Colon (tissue), 2 donors: Measurements from ENCODE around the gene FBXO44.
"Not testable (repeated sequence)": the region's sequence is repeated elsewhere in the genome, so short reads cannot be mapped to it uniquely, and the experiment has no call there.

Source experiments
- FAIRE-seq: peaks from 2 replicates; lab custom pipeline; 2012; peaks lifted over from hg19 to GRCh38; lab: Jason Lieb, UNC
- donor health status: control.
- donor health status: control.

FBXO44 gene, protein sequence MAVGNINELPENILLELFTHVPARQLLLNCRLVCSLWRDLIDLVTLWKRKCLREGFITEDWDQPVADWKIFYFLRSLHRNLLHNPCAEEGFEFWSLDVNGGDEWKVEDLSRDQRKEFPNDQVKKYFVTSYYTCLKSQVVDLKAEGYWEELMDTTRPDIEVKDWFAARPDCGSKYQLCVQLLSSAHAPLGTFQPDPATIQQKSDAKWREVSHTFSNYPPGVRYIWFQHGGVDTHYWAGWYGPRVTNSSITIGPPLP

DNA sequence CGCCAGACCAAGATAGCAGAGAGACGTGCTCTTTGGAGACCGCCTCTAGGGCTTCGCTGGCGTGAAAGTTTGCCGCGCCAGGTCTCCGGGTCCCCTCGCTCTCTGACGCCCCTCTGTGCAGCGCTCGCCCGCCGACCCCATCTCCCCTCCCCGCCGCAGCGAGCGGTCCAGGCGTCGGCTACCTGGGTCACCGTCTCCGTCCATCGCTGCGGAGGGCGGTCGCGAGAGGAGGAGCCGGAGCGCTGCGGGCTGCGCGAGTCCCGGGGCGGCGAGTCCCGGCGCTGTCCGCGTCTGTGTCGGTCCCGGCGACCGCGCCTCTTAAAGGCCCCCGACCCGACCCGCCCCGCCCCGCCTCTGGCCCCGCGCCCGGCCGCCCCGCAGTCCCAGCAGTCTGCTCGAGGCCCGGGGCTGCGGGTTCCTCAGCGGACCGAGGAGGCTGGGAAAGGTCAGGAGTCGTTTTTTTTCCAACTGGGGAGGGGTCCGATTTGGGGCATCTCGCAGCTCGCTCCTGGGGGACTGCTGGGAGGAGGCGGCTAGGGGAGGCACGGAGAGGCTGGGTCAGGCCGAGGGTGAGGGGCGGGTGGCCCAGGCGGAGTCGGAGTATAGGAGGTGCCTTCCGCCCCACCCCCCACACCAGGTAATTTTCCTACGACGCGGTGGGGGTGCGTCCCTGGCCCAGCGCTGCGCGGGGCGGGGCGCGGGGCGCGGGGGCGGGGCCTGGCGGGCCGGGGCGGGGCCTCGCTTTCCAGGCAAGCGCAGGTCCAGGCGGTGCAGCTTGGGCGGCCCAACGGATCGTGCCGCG, at the start of gene FBXO44, which contains the start of gene FBXO2:
TSS of gene FBXO44 (plus strand) at position 741 of the 802 bp plus-strand sequence. CDS start 959 bp downstream, outside the sequence.
TSS of gene FBXO2 (minus strand) at position 293 of the 802 bp plus-strand sequence. CDS start at position 204, 89 bp downstream.
- FAIRE-seq = no peak

DNA sequence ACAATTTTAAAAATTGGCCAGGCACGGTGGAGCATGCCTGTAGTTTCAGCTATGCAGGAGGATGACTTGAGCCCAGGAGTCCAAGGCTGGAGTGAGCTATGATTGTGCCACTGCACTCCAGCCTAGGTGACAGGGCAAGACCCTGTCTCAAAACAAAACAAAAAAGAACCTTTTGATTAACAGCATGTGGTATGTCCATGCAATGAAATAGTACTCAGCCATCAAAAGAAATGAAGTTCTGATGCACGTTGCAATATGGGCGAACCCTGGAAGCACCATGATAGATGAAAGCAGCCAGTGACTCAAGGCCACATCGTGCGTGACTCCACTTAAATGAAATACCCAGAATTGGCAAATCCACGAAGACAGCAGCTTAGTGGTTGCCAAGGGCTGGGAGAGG, 47.9 kb upstream of the FBXO44 start:
- FAIRE-seq = no peak

DNA sequence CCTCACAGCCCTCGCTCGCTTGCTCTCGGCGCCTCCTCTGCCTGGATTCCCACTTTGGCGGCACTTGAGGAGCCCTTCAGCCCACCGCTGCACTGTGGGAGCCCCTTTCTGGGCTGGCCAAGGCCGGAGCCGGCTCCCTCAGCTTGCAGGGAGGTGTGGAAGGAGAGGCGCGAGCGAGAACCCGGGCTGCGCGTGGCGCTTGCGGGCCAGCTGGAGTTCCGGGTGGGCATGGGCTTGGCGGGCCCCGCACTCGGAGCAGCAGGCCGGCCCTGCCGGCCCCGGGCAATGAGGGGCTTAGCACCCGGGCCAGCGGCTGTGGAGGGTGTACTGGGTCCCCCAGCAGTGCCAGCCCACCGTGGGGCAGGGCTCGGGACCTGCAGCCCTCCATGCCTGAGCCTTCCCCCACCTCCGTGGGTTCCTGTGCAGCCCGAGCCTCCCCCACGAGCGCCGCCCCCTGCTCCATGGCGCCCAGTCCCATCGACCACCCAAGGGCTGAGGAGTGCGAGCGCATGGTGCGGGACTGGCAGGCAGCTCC, 46.0 kb upstream of the FBXO44 start:
- FAIRE-seq = not testable (repeated sequence)

DNA sequence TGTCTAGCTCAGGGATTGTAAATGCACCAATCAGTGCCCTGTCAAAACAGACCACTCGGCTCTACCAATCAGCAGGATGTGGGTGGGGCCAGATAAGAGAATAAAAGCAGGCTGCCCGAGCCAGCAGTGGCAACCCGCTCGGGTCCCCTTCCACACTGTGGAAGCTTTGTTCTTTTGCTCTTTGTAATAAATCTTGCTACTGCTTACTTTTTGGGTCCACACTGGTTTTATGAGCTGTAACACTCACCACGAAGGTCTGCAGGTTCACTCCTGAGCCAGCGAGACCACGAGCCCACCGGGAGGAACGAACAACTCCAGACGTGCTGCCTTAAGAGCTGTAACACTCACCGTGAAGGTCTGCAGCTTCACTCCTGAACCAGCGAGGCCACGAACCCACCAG, 45.3 kb upstream of the FBXO44 start:
- FAIRE-seq = not testable (repeated sequence)

DNA sequence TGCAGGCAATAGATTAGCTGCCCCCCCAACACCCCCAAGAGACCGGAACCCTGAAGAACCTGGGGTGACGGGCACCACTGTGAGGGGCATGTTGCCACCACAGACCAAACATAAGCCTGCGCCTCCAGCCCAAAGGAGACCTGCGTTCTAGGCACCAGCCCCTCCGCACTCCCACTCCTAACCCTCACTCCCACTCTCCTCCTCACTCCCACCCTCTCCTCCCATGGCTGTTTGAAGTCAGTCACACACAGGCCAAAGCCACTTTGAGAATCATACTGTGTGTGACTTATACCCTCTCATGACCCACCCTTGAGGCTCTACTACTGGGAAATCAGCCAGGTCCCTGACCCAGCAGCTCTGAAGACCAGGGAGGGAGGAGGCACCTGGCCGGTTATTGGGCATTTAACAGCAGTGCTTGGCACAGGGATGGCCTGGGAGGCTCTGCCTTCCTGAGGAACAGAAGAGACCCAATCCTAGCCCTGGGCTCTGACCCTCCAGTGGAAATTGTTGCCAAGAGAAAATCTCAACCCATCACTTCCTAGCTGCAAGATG, 44.0 kb upstream of the FBXO44 start:
- no peak for FAIRE-seq

DNA sequence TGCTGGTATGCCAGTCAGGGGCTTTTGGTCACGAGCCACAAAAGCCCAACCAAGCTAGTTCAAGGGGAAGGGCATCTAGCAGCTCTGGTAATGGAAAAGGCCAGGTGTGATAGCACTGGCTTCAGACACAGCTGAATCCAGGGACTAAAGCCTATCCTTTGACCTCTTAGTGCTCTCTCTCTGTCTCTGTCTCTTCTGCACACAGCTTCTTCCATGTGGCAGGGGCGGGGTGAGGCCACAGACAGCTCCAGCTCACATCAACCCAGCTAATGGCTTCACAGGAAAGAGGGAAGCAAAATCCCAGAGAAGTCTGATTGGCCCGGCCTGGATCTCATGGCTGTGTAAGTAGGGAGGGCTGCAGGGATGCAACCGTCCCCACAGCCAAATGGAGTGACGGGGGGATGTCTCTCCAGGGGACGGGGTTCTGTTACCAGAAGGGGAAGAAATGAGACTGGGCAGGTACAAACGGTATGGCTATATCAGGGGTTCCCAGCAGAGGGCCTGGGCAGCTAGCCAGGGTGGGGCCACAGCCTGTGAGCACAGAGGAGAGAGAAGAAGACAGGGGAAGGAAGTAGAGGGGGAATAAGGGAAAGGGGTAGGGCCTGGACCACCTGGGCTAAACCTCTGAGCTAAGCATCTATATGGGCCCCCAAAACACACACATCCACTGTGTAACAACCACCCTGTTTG, 42.9 kb upstream of the FBXO44 start:
- no peak for FAIRE-seq

DNA sequence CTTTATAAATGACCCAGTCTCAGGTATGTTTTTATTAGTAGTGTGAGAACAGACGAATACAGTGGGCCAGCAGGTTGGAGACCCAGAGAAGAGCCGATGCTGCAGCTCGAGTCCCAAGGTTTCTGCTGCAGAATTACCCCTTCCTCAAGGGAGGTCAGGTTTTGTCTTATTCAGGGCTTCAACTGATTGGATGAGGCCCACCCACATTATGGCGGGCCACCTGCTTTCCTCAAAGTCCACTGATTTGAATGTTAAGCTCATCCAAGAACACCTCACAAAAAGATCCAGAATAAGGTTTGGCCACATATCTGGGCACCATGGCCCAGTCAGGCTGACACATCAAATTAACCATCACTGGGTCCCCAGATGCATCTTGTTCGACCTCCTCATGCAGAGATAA, 41.3 kb upstream of the FBXO44 start:
- no peak for FAIRE-seq

DNA sequence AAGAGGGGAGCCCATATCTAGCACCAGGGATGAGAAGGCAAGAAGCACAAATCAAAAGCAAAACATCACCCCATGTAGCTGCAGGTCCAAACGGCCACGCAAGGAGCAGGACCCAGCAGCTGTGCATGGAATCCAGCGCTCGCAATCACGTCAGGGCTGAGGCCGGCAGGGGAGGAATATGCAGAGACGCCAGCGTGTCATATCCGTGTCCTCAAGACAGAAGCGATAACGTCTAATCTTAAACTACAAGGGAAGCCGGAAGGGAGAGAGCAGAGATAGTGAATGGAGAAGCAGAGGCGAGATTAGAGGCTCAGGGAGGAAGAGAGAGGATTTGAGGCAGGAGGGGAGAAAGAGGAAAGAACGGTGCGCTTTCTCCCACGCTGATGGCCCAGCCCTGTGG, 39.6 kb upstream of the FBXO44 start:
- no peak for FAIRE-seq

DNA sequence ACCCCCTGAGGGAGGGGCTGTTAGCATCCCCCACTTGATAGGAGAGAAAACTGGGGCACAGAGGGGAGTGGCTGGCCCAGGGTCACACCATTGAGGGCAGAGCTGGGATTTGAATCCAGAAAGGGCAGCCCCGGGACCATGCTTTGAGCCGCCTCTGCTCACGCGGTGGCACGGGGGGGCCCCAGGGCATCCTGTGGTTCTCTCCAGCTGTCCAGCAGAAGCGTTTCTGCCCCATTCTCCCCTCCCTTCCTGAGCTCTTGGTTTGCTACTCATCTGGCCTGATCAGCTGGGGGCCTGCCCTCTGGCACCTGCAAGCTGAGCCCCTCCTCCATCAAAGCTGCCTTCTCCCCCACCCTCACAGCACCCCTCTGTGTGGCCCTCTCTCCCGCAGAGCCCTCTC, 37.9 kb upstream of the FBXO44 start:
- no peak for FAIRE-seq

DNA sequence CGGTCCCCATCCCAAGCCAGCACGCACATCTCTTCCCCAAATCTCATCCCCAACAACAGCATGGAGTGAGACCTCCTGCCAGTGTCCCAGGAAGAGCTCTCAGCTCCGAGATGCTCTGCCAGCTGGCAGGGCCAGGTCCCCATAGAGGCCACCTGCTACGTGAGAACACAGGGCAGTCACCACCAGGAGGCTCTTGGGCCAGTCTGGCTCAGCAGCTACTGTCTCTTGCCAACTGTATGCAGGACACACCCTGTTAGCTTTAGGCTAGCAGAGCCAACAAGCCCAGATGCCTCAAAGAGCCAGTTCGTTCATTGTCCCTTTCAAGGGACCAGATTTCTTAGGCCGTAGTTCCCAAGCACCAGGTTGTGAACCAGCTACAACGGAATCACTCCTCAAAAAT, 37.4 kb upstream of the FBXO44 start:
- no peak for FAIRE-seq

DNA sequence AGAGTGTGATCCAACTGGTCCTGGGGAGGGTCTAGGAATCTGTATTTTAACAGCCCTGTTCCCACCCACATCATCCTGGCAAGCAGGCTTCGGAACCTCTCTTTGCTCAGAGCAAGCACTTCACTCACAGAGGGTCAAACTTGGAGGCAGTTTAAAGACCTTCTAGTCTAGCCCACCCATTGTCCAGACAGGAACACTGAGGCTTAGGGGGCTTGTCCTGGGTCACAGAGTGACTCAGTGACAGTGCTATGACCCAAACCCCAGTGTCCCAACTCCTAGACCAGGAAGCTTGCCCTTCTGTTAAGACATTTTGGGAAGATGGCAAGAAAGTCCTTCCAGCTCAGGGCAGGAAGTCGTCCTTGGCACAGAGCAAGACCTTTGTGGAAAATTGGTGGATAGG, 36.9 kb upstream of the FBXO44 start:
- FAIRE-seq = no peak

DNA sequence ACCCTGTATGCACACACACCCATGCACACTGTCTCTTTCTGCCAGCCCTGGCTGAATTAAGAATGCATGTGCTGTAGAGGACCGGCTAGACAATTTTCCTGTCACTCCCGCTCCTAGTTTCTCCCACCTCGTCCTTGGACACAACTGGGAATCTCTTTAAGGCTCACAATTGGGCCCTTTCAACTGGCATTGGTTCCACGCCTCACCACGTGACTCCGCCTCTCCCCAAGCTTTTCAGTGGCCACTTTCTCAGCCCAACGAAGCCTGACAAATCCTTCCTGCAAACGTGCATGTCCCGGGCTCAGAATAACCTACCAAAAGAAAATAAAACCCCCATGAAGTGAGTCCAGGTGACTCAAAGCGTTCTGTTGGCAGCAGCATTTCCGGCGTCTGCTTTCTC, 34.3 kb upstream of the FBXO44 start:
- no peak for FAIRE-seq

DNA sequence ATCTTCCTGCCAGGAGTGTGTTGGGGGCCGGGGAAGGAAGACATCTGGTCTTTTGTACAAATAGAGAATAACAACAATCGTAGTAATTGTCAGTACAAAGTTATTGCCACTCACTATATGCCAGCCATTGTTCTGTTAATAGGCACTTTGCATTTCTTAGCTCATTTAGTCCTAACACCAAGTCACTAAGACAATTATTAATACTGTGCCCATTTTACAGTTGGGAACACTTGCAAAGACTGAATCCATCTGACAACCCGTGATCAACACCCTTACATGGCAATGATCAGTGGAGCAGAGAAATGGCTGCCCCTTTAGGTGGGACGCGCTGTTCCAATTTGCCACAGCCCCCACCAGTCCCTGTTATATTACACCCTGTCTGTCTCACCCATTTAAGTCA, 33.8 kb upstream of the FBXO44 start:
- FAIRE-seq = no peak

DNA sequence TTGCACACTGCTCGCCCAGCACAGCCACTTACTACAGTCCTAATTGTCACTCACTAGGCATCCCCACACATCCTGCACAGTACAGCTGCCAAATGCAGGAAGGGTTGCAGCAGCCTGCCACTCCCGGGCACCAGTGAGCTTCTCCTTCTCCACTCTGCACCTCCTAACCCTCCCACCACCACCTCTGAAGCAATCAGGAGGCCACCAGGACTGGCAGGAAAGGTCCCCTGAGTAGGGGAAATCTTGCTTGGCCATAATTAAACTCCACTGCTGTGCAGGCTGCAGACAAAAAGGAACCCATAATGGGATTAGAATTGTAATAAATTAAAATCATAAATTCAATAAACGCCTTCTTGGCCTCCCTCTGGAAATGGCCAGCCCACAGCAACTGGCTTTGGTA, 32.3 kb upstream of the FBXO44 start:
- no peak for FAIRE-seq

DNA sequence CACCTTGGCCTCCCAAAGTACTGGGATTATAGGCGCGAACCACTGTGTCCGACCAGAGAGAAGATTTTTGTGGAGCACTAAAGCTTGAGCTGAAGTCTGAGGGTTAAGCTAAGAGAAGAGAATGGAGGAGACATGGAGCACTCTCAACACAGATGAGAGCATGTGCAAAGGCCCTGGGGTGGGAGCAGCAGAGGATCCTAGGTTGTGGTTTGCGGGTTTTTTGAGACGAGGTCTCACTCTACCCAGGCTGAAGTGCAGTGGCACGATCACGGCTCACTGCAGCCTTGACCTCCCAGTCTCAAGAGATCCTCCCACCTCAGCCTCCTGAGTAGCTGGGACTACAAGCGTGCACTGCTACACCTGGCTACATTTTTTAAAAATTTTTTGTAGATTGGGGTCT, 31.0 kb upstream of the FBXO44 start:
- no peak for FAIRE-seq

DNA sequence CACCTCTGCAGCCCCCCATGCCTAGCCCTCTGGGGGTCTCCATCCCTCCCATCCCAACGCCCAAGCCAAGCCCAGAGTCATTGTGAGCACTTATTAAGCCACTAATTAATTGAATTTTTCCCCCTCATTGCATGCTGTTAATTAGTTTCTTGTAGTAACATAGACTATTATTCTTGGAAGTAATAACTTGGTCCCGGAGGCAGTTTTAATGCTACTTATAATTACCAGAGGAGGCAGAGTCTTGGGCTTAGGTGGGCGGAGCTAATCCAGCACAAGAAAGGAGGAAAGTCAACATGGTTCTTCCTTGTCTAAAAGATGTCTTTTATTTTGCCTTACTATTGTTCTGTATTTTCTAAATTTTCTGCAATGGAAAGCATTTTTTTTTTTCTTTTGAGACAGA, 28.1 kb upstream of the FBXO44 start:
- FAIRE-seq = no peak

DNA sequence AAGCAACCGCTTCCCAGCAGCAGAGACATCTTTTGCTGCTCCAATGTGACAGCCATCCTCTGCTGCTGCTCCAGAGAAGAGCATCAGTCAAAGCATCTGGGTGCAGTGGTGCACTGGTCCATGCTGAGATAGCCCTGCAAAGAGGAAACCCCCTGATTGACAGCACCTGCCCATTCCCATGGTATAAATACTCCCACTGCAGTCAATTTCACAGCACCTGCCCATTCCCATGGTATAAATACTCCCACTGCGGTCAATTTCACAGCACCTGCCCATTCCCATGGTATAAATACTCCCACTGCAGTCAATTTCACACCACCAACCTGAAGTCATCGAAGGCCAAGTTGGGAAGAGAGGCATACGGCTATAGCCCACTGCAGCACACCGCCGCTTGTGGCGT, 25.9 kb upstream of the FBXO44 start:
- no peak for FAIRE-seq

DNA sequence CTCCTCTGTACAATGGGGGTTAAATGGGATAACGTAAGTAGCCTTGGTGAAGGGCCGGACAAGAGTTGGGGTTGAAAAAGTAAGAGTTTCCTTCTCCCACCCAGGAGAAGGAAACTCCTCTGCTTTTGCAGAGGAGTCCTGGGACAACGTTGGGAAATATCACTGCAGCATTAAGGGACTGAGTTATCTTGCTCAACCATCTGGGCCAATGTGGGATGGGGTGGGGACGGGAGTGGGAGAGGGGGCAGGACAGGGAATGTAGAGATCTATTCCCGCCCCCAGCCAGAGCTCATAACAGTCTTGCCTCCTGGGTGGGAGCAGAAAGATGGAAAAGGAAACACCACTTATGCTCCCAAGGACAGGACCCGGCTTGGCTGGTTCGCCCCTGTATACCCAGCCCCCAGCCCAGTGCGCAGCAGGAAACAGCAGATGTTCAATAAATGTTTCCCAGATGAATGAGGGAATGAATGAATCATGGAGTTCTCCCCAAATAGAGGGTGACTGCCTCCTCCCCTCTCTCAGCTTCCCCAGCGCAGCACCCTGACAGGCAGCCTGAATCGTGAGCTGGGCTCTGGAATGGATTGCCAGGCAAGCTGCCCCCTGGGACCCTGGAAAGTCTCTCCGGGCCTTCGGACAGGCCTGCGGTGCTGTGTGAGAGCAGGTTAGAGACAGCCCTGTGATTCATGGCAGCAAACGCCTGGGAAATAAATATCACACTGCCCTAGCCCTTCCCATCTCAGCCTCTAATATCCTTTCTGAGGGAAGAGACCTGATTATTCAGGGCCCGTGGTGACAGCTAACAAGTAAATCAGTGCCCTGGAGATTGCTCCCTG, 25.3 kb upstream of the FBXO44 start:
- FAIRE-seq = no peak

DNA sequence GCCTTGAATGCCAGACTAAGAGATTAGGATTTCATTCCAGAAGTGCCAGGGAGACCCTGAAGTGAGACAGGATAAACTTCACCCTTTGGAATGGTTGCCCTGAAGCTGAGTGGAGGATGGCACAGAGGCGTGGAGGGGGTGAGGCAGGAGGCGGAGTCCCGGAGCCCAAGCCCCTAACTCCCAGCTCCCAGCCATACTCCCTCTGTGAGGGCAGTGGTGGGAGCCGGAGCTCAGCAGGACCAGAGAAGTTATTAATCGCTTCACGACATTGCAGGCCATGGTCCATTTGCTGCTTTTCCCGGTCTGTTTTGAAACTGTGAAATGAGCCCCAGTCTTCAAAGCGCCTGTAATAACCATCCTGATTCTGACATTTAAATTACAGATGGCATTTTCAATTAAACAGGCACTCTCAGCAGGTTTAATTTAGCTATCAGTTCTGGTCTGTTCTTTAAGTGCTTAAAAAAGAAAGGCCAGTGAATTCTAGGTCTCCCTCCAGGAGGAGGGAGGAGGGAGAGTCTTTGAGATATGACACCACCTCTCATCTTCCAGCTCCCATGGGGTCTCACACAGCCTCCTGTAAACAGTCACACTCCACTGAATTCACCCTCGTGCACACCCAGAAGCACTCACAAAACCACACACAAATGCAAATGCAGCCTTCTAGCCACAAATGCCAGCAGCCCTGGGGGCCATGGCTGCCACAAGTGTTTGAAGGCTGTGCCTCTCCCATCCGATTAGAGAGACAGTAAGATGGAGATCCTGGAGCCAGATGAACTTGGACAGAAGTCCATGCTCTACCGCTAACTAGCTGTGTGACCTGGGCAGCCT, 20.1 kb upstream of the FBXO44 start:
- FAIRE-seq = no peak

DNA sequence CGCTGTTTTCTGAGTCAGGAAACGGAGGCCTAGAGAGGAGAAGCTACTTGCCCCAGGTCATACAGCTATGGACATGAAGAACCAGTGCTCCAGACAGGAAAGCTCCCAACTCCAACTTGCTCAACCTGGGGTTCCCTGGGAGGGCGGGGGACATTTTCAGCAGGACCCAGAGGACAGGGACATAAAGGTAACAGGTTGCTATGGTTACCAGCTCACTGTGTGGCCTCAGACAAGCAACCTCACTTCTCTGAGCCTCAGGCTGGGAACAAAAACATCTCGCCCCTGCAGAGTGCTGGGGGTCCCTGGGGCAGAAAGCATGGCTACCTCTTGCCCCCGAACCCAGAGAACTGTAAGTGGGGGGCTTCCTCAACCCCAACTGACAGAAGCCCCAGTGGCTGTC, 16.6 kb upstream of the FBXO44 start:
- no peak for FAIRE-seq

DNA sequence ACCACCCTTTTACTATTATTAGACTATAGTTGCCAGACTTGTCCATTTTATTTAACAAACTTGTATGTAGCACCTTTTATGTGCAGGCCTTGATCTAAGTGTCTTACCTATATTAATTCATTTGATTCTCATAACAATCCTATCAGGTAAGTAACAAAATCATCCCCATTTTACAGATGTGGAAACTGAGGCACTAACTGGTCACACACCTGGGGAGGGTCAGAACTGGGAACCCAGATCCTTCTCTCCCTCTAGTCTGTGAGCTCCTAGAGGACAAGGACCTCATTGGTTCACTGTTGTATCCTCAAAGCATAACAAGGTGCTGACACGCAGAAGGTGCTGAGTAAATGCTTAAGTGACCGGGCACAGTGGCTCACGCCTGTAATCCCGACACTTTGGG, 15.3 kb upstream of the FBXO44 start:
- FAIRE-seq = no peak
